ENCODE results near the gene SMC3. TPM values are rescaled to one million over a fixed set of nuclear protein-coding genes. Genes with fewer than 3 reads are reported as not detected.
A peak's percentile ranks its signal among the peaks of the same experiment; 100 is the strongest.
"Not testable (repeated sequence)": the region's sequence is repeated elsewhere in the genome, so short reads cannot be mapped to it uniquely, and the experiment has no call there.

SMC3 gene
- 14.8 and 18.3 TPM in 2 replicates for total RNA-seq

- peak; percentile 95 for DNase-seq (ENCODE audit: low read depth in 2 of 2)
These were observed at the start of gene SMC3 for GRCh38 chr10:110567201-110568054. SMC3 (plus strand) TSS chr10:110567695; CDS start chr10:110567817, 122 bp downstream.

GRCh38 chr10:110522365-110522988 is 45.0 kb upstream of the SMC3 start:
- no peak for DNase-seq (ENCODE audit: low read depth in 2 of 2)

GRCh38 chr10:110523736-110524135 is 43.8 kb upstream of the SMC3 start:
- no peak for DNase-seq (ENCODE audit: low read depth in 2 of 2)

GRCh38 chr10:110524179-110524858 is 43.2 kb upstream of the SMC3 start:
- no peak for DNase-seq (ENCODE audit: low read depth in 2 of 2)

GRCh38 chr10:110524859-110525232 is 42.6 kb upstream of the SMC3 start:
- no peak for DNase-seq (ENCODE audit: low read depth in 2 of 2)

GRCh38 chr10:110525349-110526260 is 41.9 kb upstream of the SMC3 start:
- DNase-seq (ENCODE audit: low read depth in 2 of 2) = peak; percentile 62 to 82

- peak in 1 of 2 donors; percentile 81 for DNase-seq (ENCODE audit: low read depth in 2 of 2)
These were observed 39.7 kb upstream of the SMC3 start for GRCh38 chr10:110527731-110528171.

GRCh38 chr10:110528224-110528996 is 39.1 kb upstream of the SMC3 start:
- DNase-seq (ENCODE audit: low read depth in 2 of 2) = peak in 1 of 2 donors; percentile 51

- not testable (repeated sequence) for DNase-seq (ENCODE audit: low read depth in 2 of 2)
These were observed 38.4 kb upstream of the SMC3 start for GRCh38 chr10:110528997-110529524.

GRCh38 chr10:110529596-110530011 is 37.9 kb upstream of the SMC3 start:
- no peak for DNase-seq (ENCODE audit: low read depth in 2 of 2)

GRCh38 chr10:110530131-110530831 is 37.2 kb upstream of the SMC3 start:
- DNase-seq (ENCODE audit: low read depth in 2 of 2) = peak in 1 of 2 donors; percentile 49

GRCh38 chr10:110531687-110532086 is 35.8 kb upstream of the SMC3 start:
- no peak for DNase-seq (ENCODE audit: low read depth in 2 of 2)

GRCh38 chr10:110532628-110533027 is 34.9 kb upstream of the SMC3 start:
- DNase-seq (ENCODE audit: low read depth in 2 of 2) = not testable (repeated sequence)

GRCh38 chr10:110533149-110533548 is 34.3 kb upstream of the SMC3 start:
- DNase-seq (ENCODE audit: low read depth in 2 of 2) = peak in 1 of 2 donors; percentile 55

GRCh38 chr10:110534571-110534970 is 32.9 kb upstream of the SMC3 start:
- DNase-seq (ENCODE audit: low read depth in 2 of 2) = no peak

- peak; percentile 48 to 64 for DNase-seq (ENCODE audit: low read depth in 2 of 2)
These were observed 31.3 kb upstream of the SMC3 start for GRCh38 chr10:110535958-110536891.

GRCh38 chr10:110539091-110539490 is 28.4 kb upstream of the SMC3 start:
- DNase-seq (ENCODE audit: low read depth in 2 of 2) = no peak

- no peak for DNase-seq (ENCODE audit: low read depth in 2 of 2)
These were observed 27.5 kb upstream of the SMC3 start for GRCh38 chr10:110540031-110540430.
